H1 (cell line): ENCODE measurements around the gene BCKDHB. TPM values are rescaled to one million over a fixed set of nuclear protein-coding genes. Genes with fewer than 3 reads are reported as not detected.

Experiments
- BCL11A ChIP-seq, 2 experiments: IDR thresholded peaks; one replicate each; pipeline ENCODE4 v1.6.1; 2011; ENCODE audit warnings: low read depth in 2 of 2, low read length in 2 of 2, mild to moderate bottlenecking in 2 of 2
- CTCF ChIP-seq, 3 experiments: IDR thresholded peaks; 1 replicate in 2 of 3; 2 replicates in 1 of 3; pipeline versions ENCODE4 v1.5.1 to v1.6.1; 2011; ENCODE audit warnings: low read length in 3 of 3, mild to moderate bottlenecking in 3 of 3, inconsistent platforms in 2 of 3, low read depth in 1 of 3, moderate library complexity in 1 of 3; ENCODE audit not compliant: insufficient read depth in 1 of 3; ENCODE audit errors: control extremely low read depth in 1 of 3
- SIX5 ChIP-seq: IDR thresholded peaks from 2 replicates; pipeline ENCODE4 v1.6.1; 2011; ENCODE audit warnings: mild to moderate bottlenecking, low read depth, low read length
- polyA plus RNA-seq, 7 experiments: library from polyadenylated mRNA; depleted of rRNA in 3 of 7; stranded (reverse) in 5 of 7; unstranded in 2 of 7; fragments of >200 nt in 5 of 7; fragments of 200-250 nt in 2 of 7; gene quantifications; 1 replicate in 5 of 7; 2 replicates in 1 of 7; 4 replicates in 1 of 7; pipeline versions ENCODE4 v1.2.1 to v1.2.3, GENCODE V29; 2011 to 2013; ENCODE audit warnings: missing spikeins in 2 of 7, mixed read lengths in 2 of 7
- total RNA-seq: library from RNA; stranded (reverse); fragmentation: NEBNext Ultra II Directional; extraction: Animal tissue kit (Norgen Biotek cat#: 25700); gene quantifications from 2 replicates; pipeline ENCODE4 v1.2.1, GENCODE V29; 2021

BCKDHB gene
- total and polyA plus RNA-seq, 2 of the 8 experiments (the other 6 are each of a cell fraction or from before 2014, with no cell fraction given): 22.1 to 30.8 TPM

GRCh38 chr6:80143419-80143937 is 37.0 kb downstream of the BCKDHB start (continued):
- TF ChIP-seq CTCF (IDR thresholded peaks at IDR 0.05; ENCODE audit: control extremely low read depth in 1 of 3, insufficient read depth in 1 of 3, low read depth in 1 of 3, low read length in 3 of 3) (no peak), SIX5 (no peak), BCL11A (IDR thresholded peaks at IDR 0.05; ENCODE audit: low read depth in 2 of 2, low read length in 2 of 2) (no peak)
